GM10847 (cell line): ENCODE data around the gene UBE2U.

Experiments used
- POLR2A ChIP-seq: IDR thresholded peaks from 2 replicates; pipeline ENCODE4 v1.6.1; 2011; ENCODE audit not compliant: insufficient read length; ENCODE audit errors: extremely low read depth

Gene UBE2U

GRCh38 chr1:64203420-64203819, at the start of gene UBE2U:
Gene UBE2U, plus strand, starts transcription at chr1:64203623. Its CDS starts 428 bp downstream, at chr1:64204051.
- no peak for TF ChIP-seq POLR2A

GRCh38 chr1:64155278-64155677, 48.1 kb upstream of the UBE2U start:
- no peak for TF ChIP-seq POLR2A

GRCh38 chr1:64161357-64161941, 42.0 kb upstream of the UBE2U start:
- no peak for TF ChIP-seq POLR2A

- TF ChIP-seq POLR2A = no peak
Measured at GRCh38 chr1:64162151-64162550, 41.3 kb upstream of the UBE2U start.

- no peak for TF ChIP-seq POLR2A
Measured at GRCh38 chr1:64162804-64163203, 40.6 kb upstream of the UBE2U start.

- TF ChIP-seq POLR2A = no peak
Measured at GRCh38 chr1:64163431-64163830, 40.0 kb upstream of the UBE2U start.

- no peak for TF ChIP-seq POLR2A
Measured at GRCh38 chr1:64163970-64164369, 39.5 kb upstream of the UBE2U start.

GRCh38 chr1:64166629-64167028, 36.8 kb upstream of the UBE2U start:
- TF ChIP-seq POLR2A = no peak

GRCh38 chr1:64167176-64167575, 36.2 kb upstream of the UBE2U start:
- TF ChIP-seq POLR2A = no peak

- TF ChIP-seq POLR2A = no peak
Measured at GRCh38 chr1:64171246-64171645, 32.2 kb upstream of the UBE2U start.

- no peak for TF ChIP-seq POLR2A
Measured at GRCh38 chr1:64171797-64172281, 31.6 kb upstream of the UBE2U start.

GRCh38 chr1:64172458-64172983, 30.9 kb upstream of the UBE2U start:
- no peak for TF ChIP-seq POLR2A

GRCh38 chr1:64173336-64173940, 30.0 kb upstream of the UBE2U start:
- TF ChIP-seq POLR2A = no peak

GRCh38 chr1:64175639-64176038, 27.8 kb upstream of the UBE2U start:
- TF ChIP-seq POLR2A = no peak

GRCh38 chr1:64176659-64177058, 26.8 kb upstream of the UBE2U start:
- TF ChIP-seq POLR2A = no peak

- TF ChIP-seq POLR2A = no peak
Measured at GRCh38 chr1:64179588-64179987, 23.8 kb upstream of the UBE2U start.

- no peak for TF ChIP-seq POLR2A
Measured at GRCh38 chr1:64182207-64182606, 21.2 kb upstream of the UBE2U start.
